ENCODE measurements around the gene PTCSC3. TPM values are rescaled to one million over a fixed set of nuclear protein-coding genes. Genes with fewer than 3 reads are reported as not detected.

The PTCSC3 gene
- total RNA-seq, 1 experiment from 2014 or later = not detected

- intact Hi-C loops (cut with micrococcal nuclease; ENCODE audit: unreplicated experiment) = no loop called here
- no peak for DNase-seq
- no peak overlapping the region for H3K27ac Mint-ChIP-seq (ENCODE audit: unreplicated experiment)
- no TSS peak for BruUV-seq (replicated peaks)
- no peaks in the 10 kb centered on the region for H3K36me3 Mint-ChIP-seq (ENCODE audit: insufficient read depth, unreplicated experiment)
- H3K4me1 Mint-ChIP-seq (ENCODE audit: low read depth, unreplicated experiment) = peaks cover 27% of the 10 kb centered on the region
- H3K4me3 Mint-ChIP-seq (ENCODE audit: low read depth, unreplicated experiment) = no peak overlapping the region
- TF ChIP-seq CTCF (IDR thresholded peaks at IDR 0.05; ENCODE audit: unreplicated experiment) = no peak
- no peaks in the 10 kb centered on the region for H3K27me3 Mint-ChIP-seq (ENCODE audit: unreplicated experiment)
- CTCF ChIA-PET = no interaction called here
- H3K9me3 Mint-ChIP-seq (ENCODE audit: low read depth, unreplicated experiment) = no peaks in the 10 kb centered on the region
Observed at GRCh38 chr14:36222952-36223468, 46.5 kb upstream of the PTCSC3 start.

DNA sequence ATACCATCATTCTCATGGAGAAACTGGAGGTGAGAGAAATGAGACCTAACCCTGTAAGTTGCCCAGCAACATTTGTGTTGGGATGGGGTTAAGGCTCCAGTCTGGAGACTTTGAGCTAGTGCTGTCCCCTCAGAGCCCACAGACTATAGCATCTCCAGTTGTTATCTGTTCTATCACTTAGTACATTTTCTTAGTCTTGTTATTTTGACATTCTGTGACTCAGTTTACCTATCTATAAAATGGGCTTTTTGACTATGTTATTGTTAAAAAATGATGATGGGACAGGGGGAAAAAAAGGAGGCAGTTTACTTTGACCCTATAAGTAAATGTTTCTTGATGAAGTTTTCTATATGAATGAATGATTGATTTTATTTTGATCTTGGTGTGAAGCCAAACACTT is 45.8 kb upstream of the PTCSC3 start:
- Mint-ChIP-seq H3K36me3 (ENCODE audit: insufficient read depth, unreplicated experiment) (no peaks in the 10 kb centered on the region), H3K27ac (ENCODE audit: unreplicated experiment) (no peak overlapping the region), H3K27me3 (ENCODE audit: unreplicated experiment) (no peaks in the 10 kb centered on the region), H3K9me3 (ENCODE audit: low read depth, unreplicated experiment) (no peaks in the 10 kb centered on the region), H3K4me3 (ENCODE audit: low read depth, unreplicated experiment) (no peak overlapping the region), H3K4me1 (ENCODE audit: low read depth, unreplicated experiment) (peaks cover 27% of the 10 kb centered on the region)
- no peak for DNase-seq
- no peak for TF ChIP-seq CTCF (IDR thresholded peaks at IDR 0.05; ENCODE audit: unreplicated experiment)
- BruUV-seq (replicated peaks) = no TSS peak
- CTCF ChIA-PET = no interaction called here
- intact Hi-C loops (cut with micrococcal nuclease; ENCODE audit: unreplicated experiment) = no loop called here

DNA sequence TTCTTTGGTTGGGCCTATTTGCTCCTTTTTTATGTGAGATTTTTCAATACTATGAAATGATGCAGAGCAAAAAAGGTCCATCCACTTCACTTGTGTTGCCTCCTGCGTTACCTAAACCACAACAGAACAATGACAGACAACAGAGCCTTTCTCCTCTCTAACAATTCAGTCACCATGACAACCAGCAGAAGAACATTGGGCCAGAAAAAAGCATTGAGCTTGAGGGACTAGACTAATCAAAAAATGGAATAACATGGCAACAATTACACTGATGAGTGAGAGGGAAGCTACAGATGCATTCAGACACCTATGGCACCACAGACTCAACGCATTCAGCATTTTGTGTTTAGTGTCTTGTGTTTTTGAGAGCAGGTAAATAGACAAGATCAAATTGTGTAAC is 44.6 kb upstream of the PTCSC3 start:
- BruUV-seq (replicated peaks) = no TSS peak
- no peak for DNase-seq
- no peak overlapping the region for H3K4me3 Mint-ChIP-seq (ENCODE audit: low read depth, unreplicated experiment)
- H3K36me3 Mint-ChIP-seq (ENCODE audit: insufficient read depth, unreplicated experiment) = no peaks in the 10 kb centered on the region
- no peaks in the 10 kb centered on the region for H3K9me3 Mint-ChIP-seq (ENCODE audit: low read depth, unreplicated experiment)
- H3K27ac Mint-ChIP-seq (ENCODE audit: unreplicated experiment) = no peak overlapping the region
- CTCF ChIA-PET = no interaction called here
- intact Hi-C loops (cut with micrococcal nuclease; ENCODE audit: unreplicated experiment) = no loop called here
- H3K4me1 Mint-ChIP-seq (ENCODE audit: low read depth, unreplicated experiment) = peaks cover 29% of the 10 kb centered on the region
- no peaks in the 10 kb centered on the region for H3K27me3 Mint-ChIP-seq (ENCODE audit: unreplicated experiment)
- no peak for TF ChIP-seq CTCF (IDR thresholded peaks at IDR 0.05; ENCODE audit: unreplicated experiment)

DNA sequence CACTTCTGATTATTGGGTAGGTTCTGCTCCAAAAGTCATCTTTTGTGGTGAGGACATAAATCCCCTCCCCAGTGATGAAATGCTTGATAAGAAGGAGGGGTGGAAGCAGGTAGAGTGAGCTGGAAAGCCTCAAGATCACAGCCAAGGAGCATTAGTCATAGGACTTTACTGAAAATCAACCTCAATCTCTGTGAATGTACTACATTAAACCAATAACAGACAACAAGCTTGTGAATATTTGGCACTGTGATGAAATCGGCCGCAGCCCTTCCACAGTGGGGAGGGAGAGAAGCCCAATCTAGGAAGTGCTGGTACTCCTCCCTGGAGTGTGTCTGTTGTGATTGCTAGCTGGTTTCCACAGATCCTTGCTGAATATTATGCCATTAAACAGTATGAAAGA is 41.2 kb upstream of the PTCSC3 start:
- Mint-ChIP-seq H3K4me1 (ENCODE audit: low read depth, unreplicated experiment) (peaks cover 21% of the 10 kb centered on the region), H3K9me3 (ENCODE audit: low read depth, unreplicated experiment) (no peaks in the 10 kb centered on the region), H3K4me3 (ENCODE audit: low read depth, unreplicated experiment) (peak overlapping the region; percentile 51), H3K36me3 (ENCODE audit: insufficient read depth, unreplicated experiment) (no peaks in the 10 kb centered on the region), H3K27ac (ENCODE audit: unreplicated experiment) (peak overlapping the region; percentile 67), H3K27me3 (ENCODE audit: unreplicated experiment) (no peaks in the 10 kb centered on the region)
- no peak for TF ChIP-seq CTCF (IDR thresholded peaks at IDR 0.05; ENCODE audit: unreplicated experiment)
- CTCF ChIA-PET = interaction anchor here (0.6 to 1.3 kb wide), 2 partner anchors 10 to 388 kb away, joined by 3 to 8 read pairs; no protein-coding TSS in a partner anchor
- intact Hi-C loops (cut with micrococcal nuclease; ENCODE audit: unreplicated experiment) = loop anchor here (10.0 kb wide), 1 partner anchor 263 kb away; no protein-coding TSS in a partner anchor
- DNase-seq = peak; percentile 36
- no TSS peak for BruUV-seq (replicated peaks)

Measured in Calu3 (cell line).